ENCODE results near the gene ELAVL3. TPM values are rescaled to one million over a fixed set of nuclear protein-coding genes. Genes with fewer than 3 reads are reported as not detected.
A peak's percentile ranks its signal among the peaks of the same experiment; 100 is the strongest.

The ELAVL3 gene
- total RNA-seq, 4 donors from 2014 or later: not detected

DNA sequence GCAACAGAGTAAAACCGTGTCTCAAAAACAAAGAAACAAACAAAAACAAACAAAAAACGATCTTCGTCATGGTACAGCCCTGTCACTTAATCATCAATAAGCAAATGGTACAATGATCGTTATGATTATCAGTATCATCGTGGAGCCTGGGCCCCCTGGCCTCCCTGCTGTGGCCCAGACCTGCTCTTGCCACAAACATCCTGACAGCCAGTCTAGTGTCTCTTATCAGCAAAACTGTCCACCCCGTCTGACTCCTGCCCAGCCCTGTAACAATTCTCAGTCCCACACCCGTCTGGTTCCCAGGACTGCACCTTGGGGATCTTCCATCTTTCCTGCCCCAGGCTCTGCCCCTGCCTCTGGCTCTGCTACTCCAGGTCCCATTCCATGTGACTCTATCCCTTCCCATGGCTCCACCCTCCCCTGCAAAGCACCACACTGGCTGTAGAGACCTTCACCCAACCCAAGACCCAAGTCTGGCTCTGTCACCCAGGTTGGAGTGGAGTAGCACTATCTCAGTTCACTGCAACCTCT is 19.1 kb upstream of the ELAVL3 start:
- DNase-seq (ENCODE audit: low spot score): no peak
- TF ChIP-seq, protein P1, sequence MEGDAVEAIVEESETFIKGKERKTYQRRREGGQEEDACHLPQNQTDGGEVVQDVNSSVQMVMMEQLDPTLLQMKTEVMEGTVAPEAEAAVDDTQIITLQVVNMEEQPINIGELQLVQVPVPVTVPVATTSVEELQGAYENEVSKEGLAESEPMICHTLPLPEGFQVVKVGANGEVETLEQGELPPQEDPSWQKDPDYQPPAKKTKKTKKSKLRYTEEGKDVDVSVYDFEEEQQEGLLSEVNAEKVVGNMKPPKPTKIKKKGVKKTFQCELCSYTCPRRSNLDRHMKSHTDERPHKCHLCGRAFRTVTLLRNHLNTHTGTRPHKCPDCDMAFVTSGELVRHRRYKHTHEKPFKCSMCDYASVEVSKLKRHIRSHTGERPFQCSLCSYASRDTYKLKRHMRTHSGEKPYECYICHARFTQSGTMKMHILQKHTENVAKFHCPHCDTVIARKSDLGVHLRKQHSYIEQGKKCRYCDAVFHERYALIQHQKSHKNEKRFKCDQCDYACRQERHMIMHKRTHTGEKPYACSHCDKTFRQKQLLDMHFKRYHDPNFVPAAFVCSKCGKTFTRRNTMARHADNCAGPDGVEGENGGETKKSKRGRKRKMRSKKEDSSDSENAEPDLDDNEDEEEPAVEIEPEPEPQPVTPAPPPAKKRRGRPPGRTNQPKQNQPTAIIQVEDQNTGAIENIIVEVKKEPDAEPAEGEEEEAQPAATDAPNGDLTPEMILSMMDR (IDR thresholded peaks at IDR 0.05): no peak
- ATAC-seq (ENCODE audit: low FRiP score): no peak

- TF ChIP-seq, protein P1 (IDR thresholded peaks at IDR 0.05): no peak
These were observed 18.4 kb upstream of the ELAVL3 start for GRCh38 chr19:11499220-11499726.

DNA sequence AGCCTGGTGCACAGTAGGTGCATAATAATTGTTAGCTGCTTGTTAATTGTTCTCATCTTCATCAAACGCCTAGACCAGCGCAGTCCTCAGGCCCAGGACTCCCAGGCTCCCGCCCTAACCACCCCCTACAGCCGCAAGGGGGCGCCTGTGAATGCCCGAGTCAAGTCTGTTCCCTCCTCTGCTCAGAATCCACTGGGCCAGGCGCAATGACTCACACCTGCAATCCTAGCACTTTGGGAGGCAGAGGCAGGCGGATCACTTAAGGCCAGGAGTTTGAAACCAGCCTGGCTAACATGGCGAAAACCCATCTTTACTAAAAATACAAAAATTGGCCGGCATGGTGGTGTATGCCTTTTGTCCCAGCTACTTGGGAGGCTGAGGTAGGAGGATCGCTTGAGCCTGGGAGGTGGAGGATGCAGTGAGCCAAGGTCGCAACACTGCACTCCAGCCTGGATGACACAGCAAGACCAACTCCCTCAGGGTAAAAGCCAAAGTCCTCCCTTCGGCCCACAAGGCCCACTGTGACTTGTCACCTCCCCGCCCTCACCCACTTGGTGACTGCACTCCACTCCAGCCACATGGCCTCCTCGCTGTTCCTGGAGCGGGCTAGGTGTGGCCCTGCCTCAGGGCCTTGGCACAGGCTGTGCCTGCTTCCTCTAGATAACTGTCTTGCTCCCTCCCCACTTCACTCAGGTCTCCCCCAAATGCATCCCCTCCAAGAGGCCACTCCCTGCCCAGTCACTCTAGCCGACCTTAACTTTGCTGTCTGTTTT is 15.7 kb upstream of the ELAVL3 start:
- DNase-seq (ENCODE audit: low spot score) (peak; percentile 46), ATAC-seq (ENCODE audit: low FRiP score) (no peak)
- TF ChIP-seq, protein P1 (IDR thresholded peaks at IDR 0.05): no peak

More at GRCh38 chr19:11499220-11499726, 18.4 kb upstream of the ELAVL3 start:
- no peak for ATAC-seq (ENCODE audit: low FRiP score)
- DNase-seq (ENCODE audit: low spot score): no peak

DNA sequence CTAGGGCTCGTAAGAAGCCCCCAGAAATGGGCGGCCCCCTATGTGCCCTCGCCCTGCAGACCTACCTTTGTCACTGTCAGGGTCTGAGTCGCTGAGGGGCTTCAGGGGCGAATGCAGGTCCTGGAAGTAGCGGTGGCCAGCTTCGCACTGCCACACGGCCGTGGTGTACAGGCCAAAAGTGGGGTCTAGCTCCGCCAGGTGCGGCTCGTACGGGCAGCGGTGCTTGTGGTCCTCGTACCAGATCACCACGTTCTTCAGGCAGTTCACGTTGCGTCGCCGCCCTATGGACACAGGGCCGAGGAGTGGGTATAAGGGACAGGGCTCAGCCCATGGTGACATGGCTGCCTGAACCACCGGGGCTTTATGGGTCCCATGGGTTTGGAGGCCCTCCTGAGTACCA is 15.0 kb upstream of the ELAVL3 start:
- ATAC-seq (ENCODE audit: low FRiP score): peak; percentile 9

GRCh38 chr19:11495481-11495880 is 14.6 kb upstream of the ELAVL3 start:
- TF ChIP-seq, protein P1 (IDR thresholded peaks at IDR 0.05): no peak
- DNase-seq (ENCODE audit: low spot score) (no peak), ATAC-seq (ENCODE audit: low FRiP score) (no peak)

More for the DNA sequence above, 15.0 kb upstream of the ELAVL3 start:
- DNase-seq (ENCODE audit: low spot score): no peak
- TF ChIP-seq, protein P1 (IDR thresholded peaks at IDR 0.05): no peak

GRCh38 chr19:11494634-11495285 is 13.9 kb upstream of the ELAVL3 start:
- TF ChIP-seq, protein P1 (IDR thresholded peaks at IDR 0.05): no peak
- no peak for DNase-seq (ENCODE audit: low spot score)
- no peak for ATAC-seq (ENCODE audit: low FRiP score)

All from omental fat pad (tissue), 4 donors.